Cardiac muscle cell (in vitro differentiated cells and primary cell): ENCODE measurements around the gene SEPTIN5. TPM values are rescaled to one million over a fixed set of nuclear protein-coding genes. Genes with fewer than 3 reads are reported as not detected.

Source experiments
- DNase-seq, 2 donors: peaks; one replicate each; pipeline versions ENCODE4 v3.0.0 to v3.0.0-alpha.2; 2010 to 2017; ENCODE audit warnings: low read depth in 1 of 2, low spot score in 1 of 2
- H3K27ac ChIP-seq: fragments of 200-600 bp; sonication (generic); 2 replicates; pipeline ENCODE4 v1.5.1; 2016
- H3K27me3 ChIP-seq: fragments of 200-600 bp; sonication (generic); 2 replicates; pipeline ENCODE4 v1.6.0; 2016; ENCODE audit warnings: control low read depth
- H3K36me3 ChIP-seq: fragments of 200-600 bp; sonication (generic); 2 replicates; pipeline ENCODE4 v1.5.1; 2016; ENCODE audit warnings: control low read depth
- H3K4me1 ChIP-seq: fragments of 200-600 bp; sonication (generic); 2 replicates; pipeline ENCODE4 v1.8.1; 2017; ENCODE audit warnings: low read depth, mild to moderate bottlenecking, mixed run types
- H3K4me3 ChIP-seq: fragments of 200-600 bp; sonication (generic); 2 replicates; pipeline ENCODE4 v1.5.1; 2016; ENCODE audit warnings: mild to moderate bottlenecking
- H3K9me3 ChIP-seq: fragments of 200-600 bp; sonication (generic); 2 replicates; pipeline ENCODE4 v1.5.1; 2017; ENCODE audit warnings: low read depth, mild to moderate bottlenecking, control low read depth
- polyA plus RNA-seq: library from polyadenylated mRNA; unstranded; fragments of >200 nt; fragmentation: Nextera tagmentation; extraction: Ambion mirVana; gene quantifications from 2 replicates; pipeline ENCODE4 v1.2.1, GENCODE V29; 2016
- total RNA-seq: library from RNA; depleted of rRNA; stranded (reverse); fragments of >200 nt; gene quantifications from 2 replicates; pipeline ENCODE4 v1.2.3, GENCODE V29; 2016
- TF ChIP-seq, protein P1 (sequence below): IDR thresholded peaks from 2 replicates; pipeline ENCODE4 v1.5.1; 2012; ENCODE audit warnings: low read depth, mild to moderate bottlenecking, low read length

The SEPTIN5 gene
- total and polyA plus RNA-seq, 2 experiments from 2014 or later: 129 to 303 TPM

DNA sequence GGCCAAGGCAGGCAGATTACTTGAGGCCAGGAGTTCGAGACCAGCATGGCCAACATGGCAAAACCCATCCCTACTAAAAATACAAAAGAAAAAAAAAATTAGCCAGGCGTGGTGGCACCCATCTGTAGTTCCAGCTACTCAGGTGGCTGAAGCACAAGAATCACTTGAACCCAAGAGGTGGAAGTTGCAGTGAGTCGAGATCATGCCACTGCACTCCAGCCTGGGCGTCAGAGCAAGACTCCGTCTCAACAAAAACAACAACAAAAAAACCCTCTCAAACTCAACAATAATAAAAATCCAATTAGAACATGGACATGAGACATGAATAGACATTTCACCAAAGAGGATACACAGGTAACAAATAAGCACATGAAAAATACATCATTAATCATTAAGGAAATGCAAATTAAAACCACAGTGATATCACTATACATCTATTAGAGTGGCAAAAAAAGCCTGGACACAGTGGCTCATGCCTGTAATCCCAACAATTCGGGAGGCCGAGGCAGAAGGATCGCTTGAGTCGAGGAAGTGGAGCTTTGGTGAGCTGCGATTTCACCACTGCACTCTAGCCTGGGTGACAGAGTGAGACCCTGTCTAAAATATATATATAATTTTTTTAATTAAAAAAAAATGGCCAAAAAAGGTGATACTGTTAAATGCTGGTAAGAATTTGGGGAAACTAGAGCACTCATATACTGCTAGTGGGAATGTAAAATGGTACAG lies 12.7 kb upstream of the SEPTIN5 start:
- H3K27ac ChIP-seq: no peak overlapping the region
- no peak overlapping the region for H3K4me3 ChIP-seq
- no peak for DNase-seq
- no peaks in the 10 kb centered on the region for H3K36me3 ChIP-seq
- no peaks in the 10 kb centered on the region for H3K27me3 ChIP-seq
- TF ChIP-seq, protein P1, sequence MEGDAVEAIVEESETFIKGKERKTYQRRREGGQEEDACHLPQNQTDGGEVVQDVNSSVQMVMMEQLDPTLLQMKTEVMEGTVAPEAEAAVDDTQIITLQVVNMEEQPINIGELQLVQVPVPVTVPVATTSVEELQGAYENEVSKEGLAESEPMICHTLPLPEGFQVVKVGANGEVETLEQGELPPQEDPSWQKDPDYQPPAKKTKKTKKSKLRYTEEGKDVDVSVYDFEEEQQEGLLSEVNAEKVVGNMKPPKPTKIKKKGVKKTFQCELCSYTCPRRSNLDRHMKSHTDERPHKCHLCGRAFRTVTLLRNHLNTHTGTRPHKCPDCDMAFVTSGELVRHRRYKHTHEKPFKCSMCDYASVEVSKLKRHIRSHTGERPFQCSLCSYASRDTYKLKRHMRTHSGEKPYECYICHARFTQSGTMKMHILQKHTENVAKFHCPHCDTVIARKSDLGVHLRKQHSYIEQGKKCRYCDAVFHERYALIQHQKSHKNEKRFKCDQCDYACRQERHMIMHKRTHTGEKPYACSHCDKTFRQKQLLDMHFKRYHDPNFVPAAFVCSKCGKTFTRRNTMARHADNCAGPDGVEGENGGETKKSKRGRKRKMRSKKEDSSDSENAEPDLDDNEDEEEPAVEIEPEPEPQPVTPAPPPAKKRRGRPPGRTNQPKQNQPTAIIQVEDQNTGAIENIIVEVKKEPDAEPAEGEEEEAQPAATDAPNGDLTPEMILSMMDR: no peak
- H3K4me1 ChIP-seq: no peaks in the 10 kb centered on the region
- H3K9me3 ChIP-seq: no peaks in the 10 kb centered on the region

DNA sequence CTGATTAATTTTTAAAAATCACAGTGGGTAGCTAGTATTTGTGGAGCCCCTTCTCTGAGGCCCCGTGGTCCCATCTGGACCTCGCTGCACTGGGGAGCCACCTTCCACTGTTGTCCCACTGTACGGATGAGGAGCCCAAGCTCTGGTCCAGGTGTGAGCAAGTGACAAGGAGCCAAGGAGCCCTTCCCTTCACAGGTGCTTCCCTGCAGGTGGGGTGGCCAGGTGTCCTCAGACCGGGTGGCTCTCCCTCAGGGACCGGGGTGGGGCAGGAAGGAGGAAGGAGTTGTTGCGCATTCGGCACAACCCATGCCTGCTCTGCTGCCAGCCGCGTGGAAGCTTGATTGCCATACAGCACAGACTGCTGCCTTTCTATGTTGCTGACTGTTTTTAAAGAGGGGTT lies 10.4 kb upstream of the SEPTIN5 start:
- Histone ChIP-seq H3K36me3 (no peaks in the 10 kb centered on the region), H3K4me3 (no peak overlapping the region), H3K9me3 (no peaks in the 10 kb centered on the region), H3K27ac (no peak overlapping the region), H3K4me1 (no peaks in the 10 kb centered on the region), H3K27me3 (peaks cover 6% of the 10 kb centered on the region)
- no peak for DNase-seq
- TF ChIP-seq, protein P1: no peak

- DNase-seq: no peak
Measured at GRCh38 chr22:19704355-19705015, 9.8 kb upstream of the SEPTIN5 start.

GRCh38 chr22:19705181-19705934 lies 8.9 kb upstream of the SEPTIN5 start:
- no peak overlapping the region for H3K27ac ChIP-seq

More at GRCh38 chr22:19704355-19705015, 9.8 kb upstream of the SEPTIN5 start:
- peaks cover 6% of the 10 kb centered on the region for H3K27me3 ChIP-seq
- TF ChIP-seq, protein P1: no peak
- no peak overlapping the region for H3K4me3 ChIP-seq
- no peak overlapping the region for H3K27ac ChIP-seq
- H3K4me1 ChIP-seq: no peaks in the 10 kb centered on the region
- H3K9me3 ChIP-seq: no peaks in the 10 kb centered on the region
- H3K36me3 ChIP-seq: no peaks in the 10 kb centered on the region

DNA sequence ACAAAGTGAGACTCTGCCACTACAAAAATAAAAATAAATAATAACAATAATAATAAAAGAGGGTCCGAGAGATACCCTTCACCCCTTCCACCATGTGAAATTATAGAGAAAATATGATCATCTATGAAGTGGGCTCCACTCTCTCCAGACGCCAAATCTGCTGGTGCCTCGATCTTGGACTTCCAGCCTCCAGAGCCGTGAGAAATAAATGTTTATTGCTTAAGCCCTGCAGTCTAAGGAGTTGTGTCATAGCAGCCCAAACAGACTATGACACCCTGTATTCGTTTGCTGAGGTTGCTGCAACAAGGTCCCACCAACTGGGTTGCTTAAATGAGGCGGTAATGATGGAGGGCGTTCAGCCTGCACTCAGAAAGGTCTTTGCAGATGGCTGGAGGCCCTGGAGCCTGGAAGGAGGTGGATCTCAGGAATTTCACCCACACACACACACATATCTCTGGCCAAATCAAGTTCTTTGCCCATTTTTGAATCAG lies 7.6 kb upstream of the SEPTIN5 start:
- Histone ChIP-seq H3K4me3 (no peak overlapping the region), H3K36me3 (no peaks in the 10 kb centered on the region), H3K27me3 (peaks cover 6% of the 10 kb centered on the region), H3K4me1 (no peaks in the 10 kb centered on the region), H3K27ac (no peak overlapping the region), H3K9me3 (no peaks in the 10 kb centered on the region)
- TF ChIP-seq, protein P1: no peak
- DNase-seq: no peak

More at GRCh38 chr22:19705181-19705934, 8.9 kb upstream of the SEPTIN5 start:
- peaks cover 6% of the 10 kb centered on the region for H3K27me3 ChIP-seq
- H3K9me3 ChIP-seq: no peaks in the 10 kb centered on the region
- no peak for DNase-seq
- H3K4me1 ChIP-seq: no peaks in the 10 kb centered on the region
- TF ChIP-seq, protein P1: peak; percentile 21
- H3K36me3 ChIP-seq: no peaks in the 10 kb centered on the region
- H3K4me3 ChIP-seq: no peak overlapping the region
